CD4-positive, alpha-beta memory T cell (primary cell): ENCODE results near the gene KLF12. TPM values are rescaled to one million over a fixed set of nuclear protein-coding genes. Genes with fewer than 3 reads are reported as not detected.

Experiments used
- CTCF ChIA-PET: fragments of 350-600 bp; sonication (Branson Sonifier 250); formaldehyde crosslinking; loops from one replicate; lab custom pipeline; 2021; ENCODE audit warnings: inconsistent platforms; ENCODE audit not compliant: partially characterized antibody; lab: Charles Lee
- POLR2A ChIA-PET: fragments of 350-600 bp; sonication (Branson Sonifier 250); formaldehyde crosslinking; loops from one replicate; lab custom pipeline; 2021; ENCODE audit not compliant: partially characterized antibody; lab: Charles Lee
- DNase-seq, 5 donors: peaks; one replicate each; pipeline versions ENCODE4 v3.0.0 to v3.0.0-alpha.2; 2020 to 2022; ENCODE audit warnings: mixed read lengths in 1 of 5
- H3K27ac ChIP-seq: one replicate; pipeline ENCODE4 v1.7.0; 2013; ENCODE audit warnings: low read depth, low read length
- H3K27me3 ChIP-seq: 2 replicates; pipeline ENCODE4 v1.7.0; 2013; ENCODE audit warnings: mild to moderate bottlenecking, low read length, moderate library complexity; ENCODE audit not compliant: insufficient read depth
- H3K36me3 ChIP-seq: 2 replicates; pipeline ENCODE4 v1.7.0; 2013; ENCODE audit warnings: mild to moderate bottlenecking, low read length, moderate library complexity; ENCODE audit not compliant: insufficient read depth
- H3K4me1 ChIP-seq: 2 replicates; pipeline ENCODE4 v1.7.0; 2013; ENCODE audit warnings: mild to moderate bottlenecking, low read length, moderate library complexity; ENCODE audit not compliant: insufficient read depth
- H3K4me3 ChIP-seq, 2 donors: one replicate each; pipeline ENCODE4 v1.7.0; 2013; ENCODE audit warnings: low read length in 2 of 2, mild to moderate bottlenecking in 1 of 2
- H3K9me3 ChIP-seq, 2 donors: one replicate each; pipeline ENCODE4 v1.7.0; 2013; ENCODE audit warnings: low read length in 2 of 2, control low read depth in 1 of 2; ENCODE audit not compliant: control insufficient read depth in 1 of 2
- H3K27ac Mint-ChIP-seq, 7 donors: one replicate each; pipeline ENCODE4 v1.8.0; 2020 to 2021; ENCODE audit warnings: mixed read lengths in 7 of 7, mild to moderate bottlenecking in 6 of 7, inconsistent platforms in 3 of 7, moderate library complexity in 3 of 7
- H3K27me3 Mint-ChIP-seq, 2 donors: one replicate each; pipeline ENCODE4 v1.8.0; 2020 to 2021; ENCODE audit warnings: mixed read lengths in 2 of 2
- H3K36me3 Mint-ChIP-seq, 2 donors: one replicate each; pipeline ENCODE4 v1.8.0; 2020 to 2021; ENCODE audit warnings: mixed read lengths in 2 of 2, inconsistent platforms in 1 of 2, mild to moderate bottlenecking in 1 of 2
- H3K4me1 Mint-ChIP-seq, 4 donors: one replicate each; pipeline ENCODE4 v1.8.0; 2020 to 2021; ENCODE audit warnings: mixed read lengths in 4 of 4, mild to moderate bottlenecking in 1 of 4
- H3K4me3 Mint-ChIP-seq, 8 donors: one replicate each; pipeline ENCODE4 v1.8.0; 2020 to 2021; ENCODE audit warnings: mixed read lengths in 8 of 8, mild to moderate bottlenecking in 7 of 8, moderate library complexity in 6 of 8, inconsistent platforms in 3 of 8
- H3K9me3 Mint-ChIP-seq, 8 donors: one replicate each; pipeline ENCODE4 v1.8.0; 2020 to 2021; ENCODE audit warnings: mixed read lengths in 8 of 8, mild to moderate bottlenecking in 5 of 8, inconsistent platforms in 3 of 8, moderate library complexity in 1 of 8
- intact Hi-C: fragments of 100-400 bp; cut with micrococcal nuclease; formaldehyde crosslinking; loops from one replicate; pipeline ENCODE4 v1.15.1; 2023
- polyA plus RNA-seq, 2 donors: library from polyadenylated mRNA; unstranded; fragments of 300-500 nt; fragmentation: Illumina TruSeq; gene quantifications; one replicate each; pipeline ENCODE4 v1.2.3, GENCODE V29; 2021
- total RNA-seq, 2 experiments: library from RNA; stranded (reverse); gene quantifications; one replicate each; pipeline ENCODE4 v1.2.3, GENCODE V29; 2021

Gene KLF12
- total and polyA plus RNA-seq, 4 experiments from 2014 or later: 22.9 to 95.4 (median 62.5) TPM

DNA sequence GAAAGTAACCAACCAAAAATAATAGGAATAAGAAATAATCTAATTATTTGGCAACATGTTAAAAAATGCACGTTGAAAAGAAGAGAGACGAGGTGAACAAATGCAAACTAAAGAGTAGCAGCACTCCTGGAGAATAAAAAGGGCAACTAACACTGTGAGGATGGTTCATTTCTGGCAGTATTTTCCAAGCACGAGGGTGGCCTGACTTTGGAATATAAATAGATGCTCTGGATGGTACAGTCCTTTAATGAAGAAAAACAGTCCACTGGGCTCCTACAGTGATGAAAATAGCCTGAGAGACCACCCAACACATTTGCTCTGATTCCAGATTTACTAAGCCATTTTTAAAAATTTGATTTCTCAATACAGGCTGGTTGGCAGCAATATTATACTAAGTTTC lies 17.7 kb upstream of the KLF12 start:
- CTCF ChIA-PET: interaction anchor here (1.4 kb wide), 1 partner anchor 135 kb away, joined by 7 read pairs; no protein-coding TSS in a partner anchor

DNA sequence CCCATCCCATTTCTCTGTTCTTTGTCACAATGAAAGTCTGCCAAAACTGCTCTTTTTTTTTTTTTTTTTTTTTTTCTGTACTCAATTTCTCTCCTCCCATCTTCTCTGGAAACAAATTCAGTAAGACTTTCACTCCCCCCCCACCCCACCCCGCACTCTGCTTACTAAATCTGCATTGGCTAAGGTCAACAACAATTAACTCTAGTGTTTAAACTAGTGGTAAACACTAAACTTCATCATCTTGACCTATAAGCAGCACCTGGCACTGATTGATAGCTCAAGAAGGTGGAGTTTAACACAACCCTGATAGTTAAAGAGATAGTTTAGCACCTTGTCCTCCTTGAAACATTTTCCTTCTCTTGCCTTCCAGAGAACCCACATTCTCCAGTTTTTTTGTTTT lies 14.1 kb upstream of the KLF12 start:
- Histone ChIP-seq H3K4me3 (no peak overlapping the region), H3K27me3 (no peaks in the 10 kb centered on the region), H3K36me3 (no peaks in the 10 kb centered on the region), H3K27ac (no peak overlapping the region), H3K9me3 (no peaks in the 10 kb centered on the region), H3K4me1 (no peaks in the 10 kb centered on the region)
- ChIA-PET CTCF (interaction anchor here (1.3 to 2.3 kb wide), 2 partner anchors 138 to 380 kb away, joined by 4 to 8 read pairs; no protein-coding TSS in a partner anchor), POLR2A (interaction anchor here (1.6 kb wide), 1 partner anchor 13 kb away, joined by 3 read pairs; no protein-coding TSS in a partner anchor)
- DNase-seq: no peak
- no peaks in the 10 kb centered on the region for H3K27me3 Mint-ChIP-seq
- H3K36me3 Mint-ChIP-seq: no peaks in the 10 kb centered on the region
- H3K4me1 Mint-ChIP-seq: no peaks in the 10 kb centered on the region
- no peaks in the 10 kb centered on the region for H3K9me3 Mint-ChIP-seq
- H3K4me3 Mint-ChIP-seq: no peak overlapping the region
- intact Hi-C loops: no loop called here
- peak overlapping the region in 1 of 7 donors; percentile 43 for H3K27ac Mint-ChIP-seq

More for the DNA sequence above, 17.7 kb upstream of the KLF12 start:
- Mint-ChIP-seq H3K36me3 (no peaks in the 10 kb centered on the region), H3K9me3 (no peaks in the 10 kb centered on the region), H3K4me1 (no peaks in the 10 kb centered on the region), H3K27me3 (peaks cover 0 to 2% of the 10 kb centered on the region in 2 donors), H3K27ac (peak overlapping the region in 1 of 7 donors; percentile 8), H3K4me3 (no peak overlapping the region)
- Histone ChIP-seq H3K36me3 (no peaks in the 10 kb centered on the region), H3K4me3 (no peak overlapping the region), H3K27me3 (no peaks in the 10 kb centered on the region), H3K9me3 (no peaks in the 10 kb centered on the region), H3K27ac (no peak overlapping the region), H3K4me1 (no peaks in the 10 kb centered on the region)
- no peak for DNase-seq
- intact Hi-C loops: no loop called here
- POLR2A ChIA-PET: interaction anchor here (1.1 kb wide), 1 partner anchor 9 kb away, joined by 3 read pairs; no protein-coding TSS in a partner anchor

DNA sequence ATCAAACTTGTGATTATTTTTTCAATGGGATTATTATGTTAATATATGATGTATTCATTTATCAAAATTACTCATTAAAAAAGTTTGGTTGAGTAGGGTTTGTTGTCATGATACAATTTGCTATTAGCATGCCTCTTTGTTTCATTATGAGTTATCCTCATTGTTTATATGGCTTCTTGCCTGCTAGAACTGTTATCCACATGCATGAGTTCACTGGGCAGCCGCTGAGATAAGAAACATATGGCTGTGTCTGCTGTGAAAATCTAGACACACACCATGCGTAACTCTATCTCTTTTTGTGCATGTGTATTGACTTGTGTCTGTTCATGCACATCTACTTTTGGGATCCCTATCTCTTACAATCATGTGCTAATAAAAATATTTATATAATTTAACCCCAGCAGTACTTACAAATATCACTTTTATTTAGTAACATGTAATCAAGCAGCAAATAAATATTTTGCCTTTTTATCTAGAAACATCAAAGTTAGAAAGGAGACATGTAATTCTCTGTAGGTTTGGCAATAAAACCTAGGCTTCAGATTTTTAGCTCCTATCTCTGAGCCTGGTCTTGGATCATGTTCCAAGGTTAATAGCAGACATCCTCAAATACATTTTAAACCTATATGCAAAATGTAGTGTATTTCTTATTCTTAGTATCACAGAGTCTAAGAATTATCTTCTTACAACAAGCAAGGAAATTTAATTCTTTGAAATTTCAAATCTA lies 11.2 kb upstream of the KLF12 start:
- POLR2A ChIA-PET: no interaction called here
- Mint-ChIP-seq H3K27me3 (no peaks in the 10 kb centered on the region), H3K27ac (no peak overlapping the region), H3K36me3 (no peaks in the 10 kb centered on the region), H3K9me3 (no peaks in the 10 kb centered on the region), H3K4me3 (no peak overlapping the region), H3K4me1 (peaks cover 0 to 2% (median 0%) of the 10 kb centered on the region in 4 donors)
- no peak overlapping the region for H3K4me3 ChIP-seq
- CTCF ChIA-PET: no interaction called here
- no peak for DNase-seq
- no peaks in the 10 kb centered on the region for H3K36me3 ChIP-seq
- no peaks in the 10 kb centered on the region for H3K4me1 ChIP-seq
- H3K9me3 ChIP-seq: no peaks in the 10 kb centered on the region
- intact Hi-C loops: no loop called here
- H3K27me3 ChIP-seq: no peaks in the 10 kb centered on the region
- no peak overlapping the region for H3K27ac ChIP-seq

- ChIA-PET POLR2A (no interaction called here), CTCF (no interaction called here)
Measured at GRCh38 chr13:74144269-74144668, 10.1 kb upstream of the KLF12 start.

GRCh38 chr13:74142257-74142656 lies 8.1 kb upstream of the KLF12 start:
- H3K27ac ChIP-seq: no peak overlapping the region
- no peaks in the 10 kb centered on the region for H3K9me3 ChIP-seq
- no peaks in the 10 kb centered on the region for H3K36me3 ChIP-seq
- Mint-ChIP-seq H3K9me3 (no peaks in the 10 kb centered on the region), H3K4me3 (no peak overlapping the region), H3K36me3 (no peaks in the 10 kb centered on the region), H3K27me3 (no peaks in the 10 kb centered on the region), H3K27ac (peak overlapping the region in 1 of 7 donors; percentile 30), H3K4me1 (peaks cover 0 to 4% (median under 1%) of the 10 kb centered on the region in 4 donors)
- ChIA-PET POLR2A (interaction anchor here (1.2 to 2.3 kb wide), 3 partner anchors 10 to 145 kb away, joined by 3 to 7 read pairs (median 5); no protein-coding TSS in a partner anchor), CTCF (interaction anchor here (1.1 to 17.2 kb wide), 2 partner anchors 12 to 145 kb away, joined by 3 to 204 read pairs; no protein-coding TSS in a partner anchor)
- no peak overlapping the region for H3K4me3 ChIP-seq
- no peaks in the 10 kb centered on the region for H3K27me3 ChIP-seq
- no peaks in the 10 kb centered on the region for H3K4me1 ChIP-seq
- no peak for DNase-seq
- intact Hi-C loops: no loop called here

More at GRCh38 chr13:74144269-74144668, 10.1 kb upstream of the KLF12 start:
- Mint-ChIP-seq H3K27me3 (no peaks in the 10 kb centered on the region), H3K4me1 (peaks cover 0 to 2% (median 0%) of the 10 kb centered on the region in 4 donors), H3K27ac (no peak overlapping the region), H3K4me3 (no peak overlapping the region), H3K9me3 (no peaks in the 10 kb centered on the region), H3K36me3 (no peaks in the 10 kb centered on the region)
- Histone ChIP-seq H3K27me3 (no peaks in the 10 kb centered on the region), H3K4me3 (no peak overlapping the region), H3K27ac (no peak overlapping the region), H3K36me3 (no peaks in the 10 kb centered on the region), H3K9me3 (no peaks in the 10 kb centered on the region), H3K4me1 (no peaks in the 10 kb centered on the region)
- intact Hi-C loops: no loop called here
- DNase-seq: no peak

DNA sequence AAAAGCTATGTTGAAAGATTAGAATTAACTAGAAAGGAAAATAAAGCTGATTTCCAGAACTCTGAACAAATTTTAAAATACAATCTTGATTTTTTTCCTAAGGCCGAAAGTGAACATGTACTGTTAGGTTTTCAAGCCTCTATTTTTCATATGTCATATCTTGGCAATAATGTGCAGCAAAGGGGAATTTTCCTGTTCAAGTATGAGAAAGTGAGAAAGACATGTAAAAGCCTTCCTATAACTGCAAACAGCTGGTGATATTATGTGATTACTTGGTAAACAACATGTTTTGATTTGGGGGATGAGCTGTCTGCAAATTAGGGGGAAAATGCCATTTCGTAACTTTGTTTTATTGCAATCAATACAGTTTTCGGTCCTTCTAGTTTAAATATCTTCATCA lies 4.0 kb upstream of the KLF12 start:
- Histone ChIP-seq H3K27me3 (no peaks in the 10 kb centered on the region), H3K9me3 (no peaks in the 10 kb centered on the region), H3K4me1 (peaks cover 8% of the 10 kb centered on the region), H3K36me3 (no peaks in the 10 kb centered on the region), H3K4me3 (no peak overlapping the region), H3K27ac (no peak overlapping the region)
- DNase-seq: no peak
- ChIA-PET POLR2A (interaction anchor here (0.6 to 1.4 kb wide), 2 partner anchors 107 to 149 kb away, joined by 3 to 4 read pairs; no protein-coding TSS in a partner anchor), CTCF (interaction anchor here (17.2 kb wide), 1 partner anchor 149 kb away, joined by 204 read pairs; no protein-coding TSS in a partner anchor)
- intact Hi-C loops: loop anchor here (10.0 kb wide), 2 partner anchors 273 to 1413 kb away; partner anchors contain the start of genes BORA and MZT1
- Mint-ChIP-seq H3K27ac (peak overlapping the region in 2 of 7 donors; percentile 13 to 36), H3K36me3 (peaks cover 0 to 7% of the 10 kb centered on the region in 2 donors), H3K9me3 (peaks cover 0 to 5% (median 0%) of the 10 kb centered on the region in 8 donors), H3K4me1 (peaks cover 0 to 7% (median 2%) of the 10 kb centered on the region in 4 donors), H3K4me3 (no peak overlapping the region), H3K27me3 (peaks cover 1 to 3% of the 10 kb centered on the region in 2 donors)
